Lower lobe of right lung (tissue), 2 donors: ENCODE data around the gene SECTM1. TPM values are rescaled to one million over a fixed set of nuclear protein-coding genes. Genes with fewer than 3 reads are reported as not detected.
A peak's percentile ranks its signal among the peaks of the same experiment; 100 is the strongest.
"Not testable (repeated sequence)": the region's sequence is repeated elsewhere in the genome, so short reads cannot be mapped to it uniquely, and the experiment has no call there.

Experiments used
- ATAC-seq, 2 donors: fragments of 200-7000 bp; cut with Tn5 transposase; one replicate each; pipeline ENCODE4 v1.9.1; 2020 to 2022; ENCODE audit warnings: mild to moderate bottlenecking in 2 of 2, moderate library complexity in 2 of 2
- DNase-seq: peaks from one replicate; pipeline ENCODE4 v3.0.0-alpha.2; 2020
- H3K27ac ChIP-seq: fragments of 200-600 bp; one replicate; pipeline ENCODE4 v1.8.0; 2022
- H3K27me3 ChIP-seq: fragments of 200-600 bp; one replicate; pipeline ENCODE4 v1.8.0; 2022; ENCODE audit warnings: low read depth
- H3K36me3 ChIP-seq: fragments of 200-600 bp; one replicate; pipeline ENCODE4 v1.8.0; 2022; ENCODE audit warnings: mild to moderate bottlenecking
- H3K4me1 ChIP-seq: fragments of 200-600 bp; one replicate; pipeline ENCODE4 v1.8.0; 2022
- H3K4me3 ChIP-seq: fragments of 200-600 bp; one replicate; pipeline ENCODE4 v1.8.0; 2022; ENCODE audit warnings: mild to moderate bottlenecking
- H3K9me3 ChIP-seq: fragments of 200-600 bp; one replicate; pipeline ENCODE4 v1.8.0; 2022
- CTCF ChIP-seq: fragments of 200-600 bp; IDR thresholded peaks from one replicate; pipeline ENCODE4 v1.8.0; 2022; ENCODE audit warnings: antibody characterized with exemption, mild to moderate bottlenecking
- intact Hi-C: fragments of 100-400 bp; cut with DNase I; formaldehyde crosslinking; loops from one replicate; pipeline ENCODE4 v1.11.0; 2022
- total RNA-seq: library from RNA; stranded (reverse); fragmentation: NEBNext Ultra II Directional; extraction: Animal tissue kit (Norgen Biotek cat#: 25700); gene quantifications from one replicate; pipeline ENCODE4 v1.2.1, GENCODE V29; 2021
- donor health status: DM: no; HTN: yes; CAD: no; lungs with severe emphysema.

Gene SECTM1
- total RNA-seq, 1 donor from 2014 or later = 44.5 TPM

GRCh38 chr17:82377924-82378740 lies 44.6 kb upstream of the SECTM1 start:
- no peak for TF ChIP-seq CTCF
- H3K4me3 ChIP-seq = no peak overlapping the region
- no peaks in the 10 kb centered on the region for H3K36me3 ChIP-seq
- intact Hi-C loops = no loop called here
- no peaks in the 10 kb centered on the region for H3K9me3 ChIP-seq
- H3K4me1 ChIP-seq = no peaks in the 10 kb centered on the region
- ATAC-seq (no peak), DNase-seq (no peak)
- no peak overlapping the region for H3K27ac ChIP-seq
- H3K27me3 ChIP-seq = peaks cover 75% of the 10 kb centered on the region

DNA sequence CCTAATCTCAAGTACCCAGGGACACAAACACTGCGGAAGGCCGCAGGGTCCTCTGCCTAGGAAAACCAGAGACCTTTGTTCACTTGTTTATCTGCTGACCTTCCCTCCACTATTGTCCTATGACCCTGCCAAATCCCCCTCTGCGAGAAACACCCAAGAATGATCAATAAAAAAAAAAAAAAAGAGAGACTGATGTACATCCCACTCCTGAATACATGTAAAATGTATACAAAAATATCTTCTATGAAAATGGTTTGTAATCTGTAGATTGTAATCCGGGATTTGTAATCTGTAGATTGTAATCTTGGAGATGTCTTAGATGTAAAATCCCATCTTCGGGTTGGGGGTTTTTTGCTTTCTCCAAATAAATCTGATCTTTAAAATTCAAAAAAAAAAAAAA lies 43.7 kb upstream of the SECTM1 start:
- ATAC-seq, H3K4me1 ChIP-seq, H3K36me3 ChIP-seq, H3K9me3 ChIP-seq, intact Hi-C loops, H3K4me3 ChIP-seq, DNase-seq, H3K27ac ChIP-seq: not testable (repeated sequence)
- H3K27me3 ChIP-seq = peaks cover 76% of the 10 kb centered on the region

DNA sequence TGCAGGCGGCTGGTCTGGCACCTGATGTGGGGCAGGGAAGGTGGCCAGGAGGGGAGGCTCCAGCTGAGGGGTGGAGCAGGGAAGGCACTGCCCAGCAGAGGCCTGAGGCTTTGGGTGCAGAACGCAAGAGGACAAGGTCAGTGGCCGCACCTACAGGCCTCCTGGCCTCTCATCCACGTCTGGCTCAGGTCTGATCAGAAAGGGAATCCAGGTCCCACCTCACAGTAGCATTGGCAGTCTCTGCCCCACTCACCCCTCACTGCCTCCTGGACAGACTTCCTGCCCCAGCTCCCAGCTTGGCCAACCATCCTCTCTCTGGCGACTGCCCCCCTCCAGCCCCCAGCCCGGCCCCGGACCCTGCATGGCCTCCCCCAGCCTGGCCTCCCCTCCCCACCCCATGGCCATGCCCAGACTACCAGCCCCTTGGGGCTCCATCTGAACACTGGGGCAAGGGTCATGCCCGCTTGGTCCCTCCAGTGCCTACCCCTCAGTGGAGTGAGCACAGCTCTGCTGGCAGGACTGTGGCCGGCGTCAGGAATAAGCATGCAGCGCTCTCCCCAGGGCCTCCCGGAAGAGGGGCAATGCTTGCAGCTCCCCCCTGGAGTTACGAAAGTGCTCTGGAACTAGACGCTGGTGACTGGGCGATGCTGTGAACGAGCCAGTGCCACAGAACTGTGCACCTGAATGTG lies 42.6 kb upstream of the SECTM1 start:
- DNase-seq (peak; percentile 25), ATAC-seq (no peak)
- Histone ChIP-seq H3K27me3 (peaks cover 85% of the 10 kb centered on the region), H3K4me1 (peaks cover 13% of the 10 kb centered on the region), H3K9me3 (no peaks in the 10 kb centered on the region), H3K36me3 (no peaks in the 10 kb centered on the region), H3K27ac (no peak overlapping the region), H3K4me3 (no peak overlapping the region)
- no peak for TF ChIP-seq CTCF
- intact Hi-C loops = no loop called here

DNA sequence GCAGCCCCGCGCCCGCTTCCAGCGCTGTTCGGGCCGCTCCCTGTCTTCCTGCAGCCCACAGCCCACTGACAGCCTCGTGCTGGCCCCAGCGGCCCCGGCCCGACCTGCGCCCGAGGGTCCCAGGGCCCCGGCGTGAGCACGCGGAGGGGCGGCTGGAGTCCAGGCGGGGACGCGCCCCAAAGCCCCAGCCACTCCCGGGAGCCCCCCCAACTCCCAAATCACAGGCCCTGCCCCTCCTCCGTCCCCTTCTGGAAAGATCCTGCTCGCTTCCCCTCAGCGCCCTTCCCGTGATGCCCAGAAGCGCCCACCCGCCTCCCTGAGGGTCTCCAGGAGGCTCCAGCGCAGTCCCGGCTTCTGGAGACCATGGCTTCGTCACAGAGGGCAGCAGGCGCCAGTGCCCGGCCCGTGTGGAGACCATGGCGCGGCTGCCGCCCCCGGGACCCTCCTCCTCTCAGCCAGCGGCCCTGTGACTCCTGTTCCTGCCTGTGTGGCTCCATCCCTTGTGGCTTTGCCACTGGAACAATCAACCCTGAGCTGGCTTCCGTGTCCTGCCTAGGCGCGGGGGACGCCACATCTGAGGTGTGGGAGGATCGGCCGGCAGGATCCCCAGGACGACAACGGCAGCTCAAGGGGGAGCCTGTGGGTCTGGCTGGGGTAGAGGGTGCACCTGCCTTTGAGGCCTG lies 41.9 kb upstream of the SECTM1 start:
- no peak for ATAC-seq
- H3K9me3 ChIP-seq = no peaks in the 10 kb centered on the region
- H3K36me3 ChIP-seq = no peaks in the 10 kb centered on the region
- intact Hi-C loops = no loop called here
- no peak overlapping the region for H3K4me3 ChIP-seq
- no peak overlapping the region for H3K27ac ChIP-seq
- H3K4me1 ChIP-seq = peaks cover 20% of the 10 kb centered on the region
- peak; percentile 37 for DNase-seq
- no peak for TF ChIP-seq CTCF
- H3K27me3 ChIP-seq = peaks cover 85% of the 10 kb centered on the region

DNA sequence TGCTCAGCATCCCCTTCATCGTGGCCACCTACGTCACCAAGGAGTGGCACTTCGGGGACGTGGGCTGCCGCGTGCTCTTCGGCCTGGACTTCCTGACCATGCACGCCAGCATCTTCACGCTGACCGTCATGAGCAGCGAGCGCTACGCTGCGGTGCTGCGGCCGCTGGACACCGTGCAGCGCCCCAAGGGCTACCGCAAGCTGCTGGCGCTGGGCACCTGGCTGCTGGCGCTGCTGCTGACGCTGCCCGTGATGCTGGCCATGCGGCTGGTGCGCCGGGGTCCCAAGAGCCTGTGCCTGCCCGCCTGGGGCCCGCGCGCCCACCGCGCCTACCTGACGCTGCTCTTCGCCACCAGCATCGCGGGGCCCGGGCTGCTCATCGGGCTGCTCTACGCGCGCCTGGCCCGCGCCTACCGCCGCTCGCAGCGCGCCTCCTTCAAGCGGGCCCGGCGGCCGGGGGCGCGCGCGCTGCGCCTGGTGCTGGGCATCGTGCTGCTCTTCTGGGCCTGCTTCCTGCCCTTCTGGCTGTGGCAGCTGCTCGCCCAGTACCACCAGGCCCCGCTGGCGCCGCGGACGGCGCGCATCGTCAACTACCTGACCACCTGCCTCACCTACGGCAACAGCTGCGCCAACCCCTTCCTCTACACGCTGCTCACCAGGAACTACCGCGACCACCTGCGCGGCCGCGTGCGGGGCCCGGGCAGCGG lies 41.2 kb upstream of the SECTM1 start:
- H3K4me3 ChIP-seq = no peak overlapping the region
- DNase-seq = peak; percentile 38
- TF ChIP-seq CTCF = no peak
- no peak overlapping the region for H3K27ac ChIP-seq
- H3K36me3 ChIP-seq = no peaks in the 10 kb centered on the region
- no peaks in the 10 kb centered on the region for H3K9me3 ChIP-seq
- no peak for ATAC-seq
- H3K27me3 ChIP-seq = peaks cover 86% of the 10 kb centered on the region
- intact Hi-C loops = no loop called here
- H3K4me1 ChIP-seq = peaks cover 28% of the 10 kb centered on the region
